Stimulated activated CD4-positive, alpha-beta T cell treated with anti-CD3 and anti-CD28 coated beads, Interleukin-4, amount 100 ng/mL, for 48 hours (primary cell): Measurements from ENCODE around the gene CHST14.

Source experiments
- DNase-seq, 2 donors: peaks; one replicate each; pipeline ENCODE4 v3.0.0-alpha.2; 2020; ENCODE audit warnings: low read depth in 2 of 2

CHST14 gene

DNA sequence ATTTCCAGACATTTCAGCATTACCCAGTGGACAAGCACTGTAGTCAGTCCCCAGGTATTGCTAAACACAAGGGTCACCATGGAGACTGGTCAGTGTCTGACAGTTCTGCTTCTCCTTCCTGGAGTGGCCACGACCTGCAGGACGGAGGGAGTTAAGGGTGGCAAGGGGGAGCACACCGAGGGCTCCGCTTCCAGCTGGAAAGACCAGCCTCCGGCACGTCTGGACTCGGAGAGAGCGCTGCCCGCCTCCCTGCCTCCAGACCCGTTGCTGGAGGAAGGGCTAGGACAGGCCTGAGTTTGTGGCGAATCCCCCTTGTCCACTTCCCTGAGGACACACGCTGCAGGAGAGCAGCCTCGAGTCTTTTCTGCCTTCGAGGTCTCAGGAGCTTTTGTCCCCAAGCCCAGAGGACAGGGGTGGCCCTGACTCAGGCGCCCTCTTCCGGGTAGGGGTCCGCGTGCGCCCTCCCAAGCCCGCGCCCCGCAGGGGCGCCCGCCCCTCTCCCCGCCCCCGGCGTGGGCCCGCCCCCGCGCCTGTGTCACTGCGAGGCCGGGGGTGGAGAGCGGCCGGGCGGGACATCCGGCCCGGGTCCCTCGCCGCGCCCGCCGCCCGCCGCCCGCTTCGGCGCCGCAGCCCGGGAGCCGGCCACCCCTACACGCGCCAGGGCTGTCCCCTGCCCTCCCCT lies at the start of gene CHST14:
CHST14 (plus strand) TSS at position 562 of the 682 bp plus-strand sequence. CDS start 230 bp downstream, outside the sequence.
- DNase-seq, result peak in 1 of 2 donors; percentile 29

DNA sequence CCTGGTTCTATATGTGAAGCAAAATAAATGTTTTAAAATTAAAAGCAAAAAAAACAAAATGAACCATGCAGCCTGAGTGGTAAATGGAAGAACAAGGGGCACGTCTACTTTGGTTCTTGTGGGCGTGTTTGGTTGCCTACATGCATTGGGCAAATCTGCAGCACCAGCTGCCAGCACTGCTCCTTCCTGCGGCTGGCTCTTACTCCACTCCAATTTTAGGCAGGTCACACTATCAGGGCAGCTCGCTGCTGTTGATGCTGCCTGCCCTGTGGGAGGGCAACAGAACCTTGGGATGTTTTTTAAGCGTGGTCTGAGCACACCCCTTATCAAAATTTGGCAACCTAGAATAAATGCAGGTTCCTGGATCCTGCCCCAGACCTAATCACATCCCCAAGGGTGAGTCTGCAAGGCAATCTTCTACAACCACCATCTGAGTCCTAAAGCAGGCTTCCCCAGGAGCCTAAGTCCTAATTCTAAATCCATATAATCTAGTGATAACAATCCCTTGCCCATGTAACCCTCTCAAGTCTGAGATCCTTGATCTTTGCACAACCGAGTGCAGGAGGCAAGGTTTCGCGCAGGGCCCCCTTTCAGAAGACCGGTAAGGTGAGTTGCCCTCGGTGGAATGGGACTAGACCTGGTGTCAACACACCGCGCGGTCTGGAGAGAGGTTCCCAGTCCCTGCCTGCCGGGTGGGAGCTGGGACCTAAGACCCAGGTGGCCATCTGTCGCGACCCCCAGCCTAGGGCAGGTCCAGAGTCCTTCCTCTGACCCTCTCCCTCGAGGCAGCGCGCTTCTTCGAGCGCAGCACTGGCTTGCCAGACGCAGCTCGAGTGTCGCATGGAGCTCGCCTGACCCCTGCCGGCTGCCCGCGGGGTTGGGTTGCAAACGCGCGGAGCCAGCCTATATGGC lies 49.3 kb upstream of the CHST14 start:
- peak; percentile 79 to 88 for DNase-seq

GRCh38 chr15:40424483-40425115 lies 46.2 kb upstream of the CHST14 start:
- DNase-seq, result no peak

- no peak for DNase-seq
Measured at GRCh38 chr15:40425681-40426080, 45.1 kb upstream of the CHST14 start.

DNA sequence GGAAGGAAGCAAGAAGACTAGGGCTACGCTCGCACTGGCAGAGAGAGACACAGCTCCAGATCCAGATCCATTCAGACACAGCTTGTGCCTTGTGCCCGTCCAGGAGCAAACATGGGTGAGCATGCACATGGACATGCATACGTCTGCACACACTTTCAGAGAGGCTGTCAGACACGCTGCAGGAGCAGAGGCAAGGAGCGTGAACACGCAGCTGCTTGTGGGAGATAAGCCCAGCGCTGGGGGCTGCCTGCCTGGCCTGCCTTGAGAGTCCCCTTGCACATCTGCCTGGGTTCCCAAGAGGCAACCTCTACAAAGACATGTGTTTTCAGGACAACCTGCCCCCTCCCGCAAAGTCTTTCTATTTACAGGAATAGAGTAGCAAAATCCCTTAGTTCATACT lies 43.6 kb upstream of the CHST14 start:
- no peak for DNase-seq

DNA sequence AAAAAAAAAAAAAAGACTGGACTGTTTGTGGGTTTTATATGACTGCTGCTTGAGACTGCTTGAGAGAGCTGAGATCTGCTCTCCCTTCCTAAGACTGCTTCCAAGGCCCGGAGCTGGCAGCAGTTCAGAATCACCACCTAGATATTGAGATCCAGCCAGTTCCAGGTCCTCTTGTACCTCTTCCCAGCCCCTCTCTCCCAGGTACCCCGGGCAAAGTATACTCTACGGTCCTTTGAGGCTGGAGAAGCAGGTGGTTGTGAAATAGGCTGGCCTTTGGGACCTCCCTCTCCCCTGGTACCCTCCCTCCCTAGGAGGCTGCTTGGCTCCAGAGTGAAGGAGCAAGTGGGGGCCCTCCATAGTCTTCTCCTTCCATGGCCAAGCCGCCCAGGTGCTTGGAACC lies 42.6 kb upstream of the CHST14 start:
- no peak for DNase-seq

- DNase-seq, result no peak
Measured at GRCh38 chr15:40429068-40429710, 41.6 kb upstream of the CHST14 start.

DNA sequence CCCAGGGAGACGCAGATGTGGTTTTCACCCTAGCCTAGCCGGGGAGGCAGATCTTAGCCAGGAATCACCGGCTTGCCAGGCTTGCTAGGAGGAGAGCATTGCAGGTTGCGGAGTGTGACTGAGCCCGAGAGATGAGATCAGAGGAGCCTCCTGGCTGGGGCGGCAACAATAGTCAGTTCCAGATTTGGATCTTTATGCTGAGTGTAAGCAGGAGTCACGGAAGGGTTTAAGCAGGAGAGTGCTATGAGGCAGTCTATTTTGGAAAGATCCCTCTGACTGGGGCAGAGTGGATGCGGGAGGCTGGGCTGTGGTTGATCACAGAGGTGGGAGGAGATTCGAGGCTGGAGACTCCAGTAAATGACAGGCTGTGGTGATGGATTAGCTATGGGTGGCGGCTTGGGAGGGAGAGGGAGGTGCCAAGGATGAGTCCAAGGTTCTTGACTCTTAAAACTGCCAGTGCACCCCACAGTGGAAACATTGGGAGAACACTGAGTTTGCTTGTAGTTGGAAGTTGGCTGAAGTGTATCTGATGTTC lies 40.4 kb upstream of the CHST14 start:
- no peak for DNase-seq

DNA sequence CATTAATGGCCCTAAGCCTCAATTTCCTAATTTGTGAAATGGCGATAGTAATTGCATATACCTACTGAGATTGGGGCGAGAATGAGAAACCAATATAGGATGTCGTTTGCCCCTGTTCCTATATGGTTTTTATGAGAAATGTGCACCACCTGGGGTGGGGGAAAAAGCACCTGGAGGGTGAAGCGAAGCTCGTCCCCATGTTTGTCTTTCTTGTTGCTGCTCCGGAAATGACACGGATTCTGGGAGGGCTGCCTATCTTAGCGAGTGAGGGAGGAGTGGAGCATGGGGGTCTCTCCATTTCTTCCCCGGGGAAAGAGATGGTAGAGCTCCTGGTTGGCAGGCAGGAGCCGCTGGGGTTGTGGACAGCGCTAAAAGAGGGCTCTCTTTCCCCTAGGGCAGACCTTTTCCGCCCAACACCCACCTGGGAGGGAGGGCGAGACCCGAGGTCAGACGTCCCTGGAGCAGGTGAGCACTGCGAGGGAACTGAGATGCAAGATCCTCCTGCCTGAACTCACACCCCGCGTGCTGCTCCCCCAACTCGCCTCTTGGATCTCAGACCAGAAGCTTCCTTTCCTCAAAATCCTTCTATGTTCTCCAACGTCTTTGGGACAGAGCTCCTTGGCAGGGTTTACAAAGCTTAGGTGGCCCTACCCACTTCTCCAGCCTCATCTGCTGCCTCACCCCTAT lies 35.6 kb upstream of the CHST14 start:
- DNase-seq, result no peak

- no peak for DNase-seq
Measured at GRCh38 chr15:40435710-40436089, 35.1 kb upstream of the CHST14 start.

DNA sequence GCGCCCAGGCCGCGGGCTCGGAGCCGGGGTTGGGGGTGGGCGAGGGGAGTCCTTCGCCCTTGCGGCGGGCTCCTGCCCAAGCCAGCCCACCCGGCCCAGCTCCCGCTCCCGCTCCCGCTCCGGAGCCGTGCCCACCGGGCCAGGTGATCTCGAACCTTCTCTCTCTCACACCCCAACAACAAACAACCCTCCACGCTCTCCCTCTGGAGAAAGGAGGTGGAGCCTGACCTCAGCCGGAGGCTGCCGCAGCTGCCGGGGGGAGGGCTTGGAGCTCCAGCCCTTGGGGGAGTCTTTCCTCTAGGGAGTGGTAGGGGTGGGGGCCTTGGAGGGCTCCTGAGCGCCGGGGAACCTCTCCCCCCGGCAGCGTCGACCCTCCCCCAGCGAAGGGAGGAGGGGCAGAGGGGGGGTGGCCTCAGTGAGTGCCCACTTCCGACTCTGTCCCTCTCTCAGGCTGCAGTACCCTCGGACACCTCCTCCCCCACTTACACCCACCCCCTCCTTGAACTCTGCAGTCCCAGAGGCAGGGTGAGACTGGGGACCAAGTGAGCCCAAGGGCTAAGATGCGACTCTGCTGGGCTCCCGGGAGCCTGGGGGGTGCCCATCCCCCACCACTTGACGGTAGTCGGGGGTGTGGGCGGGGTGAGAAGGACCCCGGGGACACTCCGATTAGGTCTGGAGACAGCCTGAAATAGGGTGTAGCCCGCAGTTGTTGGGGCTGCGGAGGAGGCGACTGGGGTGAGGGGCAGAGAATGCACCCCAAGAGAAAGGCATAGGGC lies 34.5 kb upstream of the CHST14 start:
- no peak for DNase-seq

DNA sequence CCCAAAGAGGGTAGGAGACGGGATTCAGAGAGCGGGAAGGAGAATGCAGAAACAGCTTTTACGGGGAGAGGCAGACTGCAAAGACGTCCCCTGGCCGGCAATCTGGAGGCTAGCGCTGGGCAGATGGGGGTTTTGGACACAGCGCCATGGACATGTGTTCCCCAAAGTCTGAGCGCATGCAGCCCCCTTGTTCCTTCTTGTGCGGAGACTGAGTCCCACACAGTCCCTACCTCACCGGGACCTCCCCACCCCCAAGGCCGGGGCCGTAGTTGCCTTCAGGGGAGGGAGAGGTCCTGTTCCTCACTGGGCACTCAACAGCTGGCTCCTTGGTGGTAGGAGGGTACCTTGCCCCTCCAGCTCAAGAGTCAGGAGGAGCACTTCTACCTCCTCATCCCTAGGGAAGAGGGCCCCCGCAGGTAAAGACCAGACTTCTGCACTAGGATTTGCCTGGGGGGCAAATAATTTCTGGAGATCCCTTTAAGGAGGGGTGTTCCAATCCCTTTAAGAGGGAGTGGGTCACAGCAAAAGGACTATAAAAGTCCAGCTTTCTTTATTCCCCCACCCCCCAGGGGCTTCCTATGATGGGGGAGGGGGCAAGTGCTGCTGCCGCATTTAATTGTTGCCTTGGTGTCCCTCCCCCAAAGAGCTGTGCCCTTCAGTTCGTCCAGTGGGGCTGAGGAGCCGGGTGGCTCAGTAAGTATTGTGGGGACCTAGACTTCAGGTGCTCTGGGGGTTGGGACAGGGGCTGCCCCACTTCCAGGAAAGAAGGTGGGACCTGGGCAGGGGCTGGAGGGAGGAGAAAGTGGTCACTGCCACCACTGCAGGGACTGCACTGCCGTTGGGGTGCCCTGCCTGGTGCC lies 33.7 kb upstream of the CHST14 start:
- DNase-seq, result no peak

- DNase-seq, result no peak
Measured at GRCh38 chr15:40437752-40438687, 32.8 kb upstream of the CHST14 start.

GRCh38 chr15:40438712-40439111 lies 32.1 kb upstream of the CHST14 start:
- no peak for DNase-seq

DNA sequence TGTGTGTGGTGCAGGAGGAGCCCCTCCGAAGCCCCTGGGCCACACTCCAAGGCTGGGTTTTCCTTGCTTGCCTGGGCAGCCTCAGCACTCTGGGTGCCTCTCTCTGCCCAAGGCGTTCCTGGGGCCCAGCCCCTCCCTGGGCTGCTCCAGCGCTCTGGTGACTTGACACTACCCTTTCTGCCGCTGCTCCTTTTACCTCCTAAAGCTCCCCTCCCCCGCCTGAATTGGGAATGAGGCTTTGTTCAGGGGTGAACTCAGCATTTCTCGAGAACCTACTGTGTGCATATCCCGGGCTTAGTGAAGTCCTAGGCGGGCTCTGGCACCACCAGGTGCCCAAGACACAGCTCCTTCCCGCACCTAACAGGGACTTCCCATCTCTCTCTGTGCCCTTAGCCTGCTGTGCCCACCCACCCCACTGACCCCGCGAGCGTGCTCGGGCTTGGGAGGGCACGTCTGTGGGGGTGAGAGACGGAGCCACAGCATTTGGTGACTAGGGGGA lies 31.3 kb upstream of the CHST14 start:
- no peak for DNase-seq

DNA sequence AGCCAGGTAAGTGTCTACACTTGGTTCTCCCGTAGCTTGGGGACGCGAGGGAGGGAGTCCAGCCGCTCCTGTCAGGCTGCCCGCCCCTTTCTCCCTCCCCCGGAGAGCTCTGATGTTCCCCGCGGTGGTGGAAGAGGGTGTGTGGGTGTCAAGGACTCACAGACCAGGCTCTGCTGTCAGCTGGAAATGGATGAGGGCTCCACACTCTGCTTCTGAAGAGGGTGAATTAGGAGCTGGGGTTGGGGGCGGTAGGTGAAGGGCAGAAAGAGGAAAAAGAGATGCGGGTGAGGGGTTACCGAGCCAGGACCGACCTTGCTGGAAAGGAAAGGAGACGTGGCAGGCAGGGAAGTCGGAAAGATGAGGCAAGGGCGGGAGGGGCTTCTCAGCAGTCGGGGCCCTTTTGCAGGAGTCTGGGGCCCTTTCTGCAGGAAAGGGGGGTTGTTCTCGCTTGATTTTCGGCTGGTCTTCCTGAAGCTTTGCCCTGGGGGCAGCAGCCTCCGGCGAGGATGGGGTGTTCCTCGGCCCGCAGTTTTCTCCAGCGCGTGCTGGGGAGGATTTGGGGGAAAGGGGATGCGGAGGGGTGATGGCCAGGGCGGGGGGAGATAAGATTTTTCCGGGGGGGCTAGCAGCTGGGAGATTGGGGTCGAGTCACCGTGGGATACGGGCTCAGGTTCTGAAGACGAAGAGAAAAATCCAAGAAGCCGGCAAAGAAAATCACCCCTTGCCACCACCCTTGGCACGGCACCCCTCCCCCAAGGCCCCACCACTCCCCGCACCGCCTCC lies 30.6 kb upstream of the CHST14 start:
- DNase-seq, result peak in 1 of 2 donors; percentile 24
